GM21723 (cell line): ENCODE data around the gene TLCD2.
"Not testable (repeated sequence)": the region's sequence is repeated elsewhere in the genome, so short reads cannot be mapped to it uniquely, and the experiment has no call there.

Experiments used
- ATAC-seq: cut with Tn5 transposase; IDR thresholded peaks from one replicate; pipeline ENCODE4 v1.9.1; 2021; ENCODE audit warnings: mild to moderate bottlenecking, moderate library complexity; ENCODE audit not compliant: unreplicated experiment

Gene TLCD2

DNA sequence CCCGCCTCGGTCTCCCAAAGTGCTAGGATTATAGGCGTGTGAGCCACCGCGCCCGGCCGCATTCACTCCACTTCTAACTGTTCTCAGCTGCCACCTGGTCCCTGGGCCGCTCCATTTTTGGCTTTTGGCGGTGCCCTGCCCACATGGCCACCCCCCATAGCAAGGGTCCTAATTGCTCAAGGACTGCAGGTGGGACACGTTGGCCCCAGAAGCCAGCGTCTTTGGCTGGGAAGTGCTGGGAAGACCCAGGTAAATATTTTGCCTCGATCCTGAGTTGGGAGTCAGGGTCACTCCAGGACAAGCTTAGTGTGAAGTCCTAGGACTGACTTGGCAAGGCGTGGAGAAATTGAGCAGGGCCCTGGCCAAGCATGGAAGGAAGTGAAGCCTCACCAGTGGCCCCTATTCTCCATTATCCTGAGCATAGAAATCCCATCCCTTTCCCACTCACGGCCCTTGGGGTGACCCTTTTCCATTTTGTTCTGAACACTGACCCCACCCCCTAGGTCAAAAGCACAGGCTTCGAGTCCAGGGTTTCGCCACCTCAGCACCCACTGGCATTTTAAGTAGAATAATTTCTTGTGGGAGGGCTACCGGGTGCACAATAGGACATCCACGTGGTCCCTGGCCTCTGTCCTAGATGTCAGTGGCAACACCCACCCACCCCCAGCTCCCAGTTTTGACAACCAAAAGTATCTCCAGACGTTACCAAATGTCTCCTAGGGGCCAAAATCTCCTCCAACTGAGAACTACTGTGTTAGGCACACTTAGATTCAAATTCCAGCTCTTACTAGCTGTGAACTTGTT, 8.4 kb upstream of the TLCD2 start:
- ATAC-seq: no peak

DNA sequence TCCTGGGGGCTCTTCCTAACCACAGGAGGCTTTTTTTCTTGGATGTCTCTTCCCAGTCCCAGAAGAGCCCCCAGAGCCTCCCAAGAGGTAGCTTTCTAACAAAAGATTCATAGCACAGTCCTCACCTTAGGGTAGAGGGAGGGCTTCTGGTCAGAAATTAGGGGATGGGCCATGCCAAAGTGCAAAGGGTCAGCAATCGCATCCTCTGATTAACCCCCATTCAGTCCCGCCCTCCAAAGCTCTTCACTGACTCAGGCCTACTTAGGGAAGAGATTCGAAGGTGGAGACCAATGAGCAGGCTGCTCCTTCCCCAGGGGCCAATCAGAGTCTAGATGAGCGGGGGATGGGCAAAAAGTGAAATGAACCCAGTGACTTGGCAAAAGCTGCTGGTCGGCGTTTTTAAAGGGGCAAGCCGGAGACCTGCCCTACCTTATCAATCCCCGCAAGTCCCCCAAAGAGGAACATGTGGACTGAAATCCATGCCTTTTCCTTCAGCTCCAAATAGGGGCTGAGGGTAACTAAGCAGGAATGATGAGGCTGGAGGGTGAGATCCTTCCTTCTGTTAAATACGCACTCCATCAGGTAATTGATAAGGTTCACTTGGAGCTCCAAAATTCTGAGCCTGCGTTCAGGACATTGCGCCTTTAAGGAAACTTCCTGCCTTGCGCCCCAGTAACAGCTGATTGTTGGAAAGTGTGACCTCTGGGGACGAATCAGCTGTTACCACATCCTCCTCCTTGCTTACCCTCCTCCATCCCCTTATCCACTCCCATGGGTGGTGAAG, 6.9 kb upstream of the TLCD2 start:
- ATAC-seq: peak; percentile 42

DNA sequence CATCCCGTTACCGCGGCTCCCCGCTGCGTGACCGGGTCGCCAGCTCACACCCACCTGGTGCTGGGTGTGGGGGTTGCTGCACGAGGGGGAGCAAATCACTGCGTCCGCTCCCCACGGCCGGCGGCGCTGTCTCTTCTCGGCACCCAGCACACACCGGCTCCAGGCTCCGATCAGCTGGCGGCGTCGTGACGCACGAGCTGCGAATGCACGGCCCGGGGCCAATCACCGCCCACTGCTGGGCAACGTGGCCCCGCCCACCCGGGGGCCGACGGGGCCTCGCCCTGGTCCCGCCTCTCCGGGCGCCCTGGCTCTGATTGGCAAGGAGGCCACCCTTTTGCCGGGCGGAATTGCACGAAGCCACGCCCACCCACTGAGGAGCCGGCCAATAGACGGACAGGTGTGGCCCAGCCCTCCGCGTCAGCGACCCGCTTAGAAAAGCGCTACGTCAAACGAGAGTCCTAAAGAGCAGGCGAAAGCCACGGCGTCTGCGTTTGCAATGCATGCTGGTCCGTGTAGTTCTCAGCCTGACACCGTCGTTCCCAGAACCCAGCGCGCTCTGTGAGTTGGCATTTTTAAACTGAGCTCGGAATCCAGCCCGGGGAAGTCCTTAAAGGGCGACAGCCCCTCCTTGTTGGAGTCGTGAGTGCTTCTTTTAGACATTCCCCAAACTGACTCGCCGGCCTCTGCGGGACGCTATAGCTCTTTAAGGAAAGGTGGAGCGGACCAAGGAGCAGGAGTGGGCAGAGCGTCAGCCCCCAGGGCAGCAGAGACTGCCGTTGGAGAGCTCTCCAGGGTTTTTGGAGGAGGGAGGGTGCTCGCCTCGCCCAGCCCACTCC, 6.1 kb upstream of the TLCD2 start:
- peak; percentile 72 for ATAC-seq

DNA sequence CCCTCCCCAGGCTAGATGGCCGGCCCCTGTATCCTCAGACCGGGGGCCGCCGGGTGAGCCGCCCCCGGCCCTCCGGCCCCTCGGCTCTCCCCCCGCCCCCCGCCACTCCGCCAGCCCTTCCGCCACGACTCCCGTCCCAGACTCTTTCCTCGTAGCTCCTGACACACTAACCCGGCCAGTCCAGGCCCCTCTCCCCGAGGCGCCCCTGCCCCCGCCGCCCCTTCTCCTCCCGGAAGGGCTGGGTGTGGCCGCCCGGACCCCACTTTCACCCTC, 5.6 kb upstream of the TLCD2 start:
- ATAC-seq: no peak

DNA sequence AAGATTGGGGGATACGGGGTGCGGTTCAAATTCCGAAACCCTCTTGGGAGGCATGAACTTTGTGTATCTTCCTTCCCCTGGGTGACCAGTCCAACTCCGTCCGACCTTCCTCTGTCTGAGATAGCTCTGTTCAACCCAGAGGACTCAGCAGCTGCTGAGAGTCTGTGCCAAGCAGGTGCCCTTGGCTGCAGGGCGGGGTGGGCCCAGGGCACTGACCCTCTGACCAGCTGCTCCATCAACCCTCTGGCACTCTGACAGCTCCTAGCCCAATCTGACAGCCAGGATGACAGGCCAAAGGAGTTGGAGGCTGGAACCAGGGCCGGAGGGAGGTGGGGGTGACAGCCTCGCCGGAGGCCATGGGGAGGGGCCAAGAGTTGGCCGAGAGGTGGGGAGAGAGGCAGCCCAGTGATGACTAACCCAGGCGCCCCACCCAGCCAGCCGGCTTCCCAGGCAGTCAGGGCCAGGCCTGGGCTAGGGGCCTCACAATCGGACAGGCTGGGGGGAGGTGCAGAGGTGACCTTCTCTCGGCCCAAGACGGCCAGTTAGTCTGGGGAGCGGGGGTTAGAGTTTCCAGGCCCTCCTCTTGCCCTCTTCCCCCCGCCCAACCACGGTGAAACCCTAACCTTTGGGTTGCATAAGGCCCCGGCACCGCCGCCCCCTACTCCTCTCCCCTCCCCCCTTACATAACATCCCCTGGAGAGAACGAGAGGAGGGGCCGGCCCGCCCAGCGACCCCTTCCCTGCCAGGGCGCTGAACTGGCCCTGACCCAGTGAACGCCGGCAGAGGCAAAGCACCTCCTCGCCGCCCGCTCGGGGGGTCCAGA, 5.0 kb upstream of the TLCD2 start:
- ATAC-seq: no peak

DNA sequence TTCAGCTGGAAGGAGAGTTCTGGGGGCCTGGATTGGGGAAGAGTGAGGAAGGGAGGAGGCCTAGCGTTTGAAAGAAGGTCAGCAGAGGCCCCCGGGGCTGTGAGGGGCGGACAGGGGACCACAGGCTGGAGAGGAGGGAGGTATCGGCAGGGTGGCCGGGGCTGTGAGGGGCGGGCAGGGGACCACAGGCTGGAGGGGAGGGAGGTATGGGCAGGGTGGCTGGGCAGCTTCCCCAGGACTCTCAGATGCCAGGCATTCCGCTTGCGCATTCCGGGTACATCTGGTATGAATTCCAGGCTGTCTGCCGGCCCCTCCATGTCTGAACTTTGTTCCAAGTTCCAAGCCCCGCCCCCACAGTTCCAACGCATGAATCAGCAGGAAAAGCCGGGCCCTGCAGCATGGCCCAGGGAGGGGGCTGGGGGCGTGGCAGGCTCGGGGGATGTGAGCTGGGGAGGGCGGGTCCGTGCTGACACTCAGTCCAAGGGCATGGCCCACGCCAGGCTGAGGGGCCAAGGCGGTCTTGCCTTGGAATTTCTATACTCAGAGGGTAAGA, 4.3 kb upstream of the TLCD2 start:
- ATAC-seq: no peak

DNA sequence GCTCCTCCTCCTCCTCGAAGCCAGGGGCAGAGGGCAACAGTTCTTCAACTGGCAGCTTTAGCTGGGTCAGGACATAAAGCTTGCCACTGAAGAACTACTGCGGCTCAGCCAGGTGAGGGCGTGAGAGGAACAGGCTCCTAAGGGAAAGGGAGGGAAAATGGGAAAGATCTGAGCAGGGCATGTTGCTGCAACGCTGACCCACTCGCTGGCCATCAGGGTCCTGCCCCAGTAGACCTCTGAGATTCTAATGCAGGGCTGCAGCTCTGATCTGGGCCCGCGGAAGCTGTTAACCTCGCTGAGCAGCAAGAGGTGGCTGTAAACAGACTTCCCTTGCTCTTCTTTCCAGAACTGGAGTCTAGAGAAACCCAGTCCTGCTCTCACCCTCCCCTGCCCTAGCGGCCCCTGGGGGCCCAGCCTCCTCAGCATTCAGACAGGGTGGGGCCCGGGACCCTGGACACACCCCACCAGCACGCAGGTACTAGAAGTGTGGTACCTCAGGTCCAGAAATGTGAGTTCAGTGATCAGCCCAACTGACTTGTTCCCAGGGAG, 3.8 kb upstream of the TLCD2 start:
- ATAC-seq: no peak

DNA sequence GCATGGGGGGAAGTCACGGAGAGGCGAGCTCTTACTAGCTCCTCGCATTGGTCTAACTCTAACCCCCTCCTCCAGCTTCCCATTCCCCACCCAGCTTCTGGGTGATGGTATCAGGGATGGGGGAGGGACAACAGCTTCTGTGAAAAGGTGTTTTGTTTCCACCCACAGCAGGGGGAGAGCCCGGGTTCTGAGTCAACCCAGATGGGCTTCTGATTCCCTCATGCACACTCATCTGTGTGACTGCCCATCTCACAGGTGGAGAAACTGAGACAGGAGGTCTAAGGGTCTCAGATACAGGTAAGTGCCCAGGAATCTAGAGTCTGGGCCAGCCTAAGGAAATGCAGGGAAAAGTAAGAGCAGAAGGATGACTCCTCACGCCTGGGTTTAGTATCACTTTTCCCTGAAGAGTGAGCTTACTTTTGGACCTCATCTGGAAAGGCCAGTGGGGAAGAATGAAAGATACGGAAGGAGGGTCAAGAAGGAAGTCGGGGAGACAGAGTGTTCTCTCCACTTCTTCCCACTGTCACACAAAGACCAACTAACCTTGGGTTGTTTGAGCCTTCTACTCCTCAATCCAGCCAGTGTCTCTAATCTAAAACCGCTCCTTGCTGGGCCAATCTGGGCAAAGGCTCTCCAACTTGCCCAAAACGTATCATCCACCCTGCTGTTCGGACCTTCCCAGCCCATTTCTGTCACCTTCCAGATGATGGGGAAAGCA, 3.1 kb upstream of the TLCD2 start:
- no peak for ATAC-seq

DNA sequence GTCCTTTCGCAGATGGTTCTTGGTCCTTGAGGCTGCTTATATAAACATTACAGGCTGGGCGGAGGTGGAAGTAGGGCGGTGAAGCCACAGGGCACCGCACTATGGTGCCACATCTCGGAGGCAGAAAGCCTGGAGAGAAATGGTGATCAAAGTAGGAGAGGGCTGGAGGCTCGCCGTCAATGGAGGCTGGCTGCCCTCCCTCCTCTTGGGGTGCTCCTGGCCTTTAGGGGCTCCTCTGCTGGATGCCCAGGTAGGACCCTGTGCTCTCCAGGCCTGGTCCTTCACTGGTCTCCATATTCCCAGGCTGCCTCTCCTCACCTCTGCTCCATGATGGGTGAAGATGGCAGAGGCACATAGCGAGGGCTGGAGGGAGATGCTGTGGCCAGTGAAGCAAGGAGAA, 2.1 kb upstream of the TLCD2 start:
- ATAC-seq: no peak

DNA sequence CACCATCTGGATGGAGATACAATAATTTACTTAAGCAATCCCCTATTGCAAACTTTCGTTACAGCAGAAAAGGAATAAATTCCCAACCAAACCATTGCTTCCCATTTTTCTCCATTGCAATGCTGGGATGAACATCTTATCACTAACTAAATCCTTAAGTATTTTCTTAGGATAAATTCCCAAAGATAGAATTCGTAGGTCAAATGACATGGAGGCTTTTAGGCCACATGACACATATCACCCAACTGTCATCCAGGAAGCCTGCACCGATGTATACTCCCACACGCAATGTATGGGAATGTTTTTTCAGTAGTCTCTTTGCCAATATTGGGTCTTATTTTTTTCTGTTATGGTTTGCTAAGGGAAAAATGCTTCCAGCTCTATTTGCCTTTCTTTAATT, 1.6 kb upstream of the TLCD2 start:
- ATAC-seq: no peak

DNA sequence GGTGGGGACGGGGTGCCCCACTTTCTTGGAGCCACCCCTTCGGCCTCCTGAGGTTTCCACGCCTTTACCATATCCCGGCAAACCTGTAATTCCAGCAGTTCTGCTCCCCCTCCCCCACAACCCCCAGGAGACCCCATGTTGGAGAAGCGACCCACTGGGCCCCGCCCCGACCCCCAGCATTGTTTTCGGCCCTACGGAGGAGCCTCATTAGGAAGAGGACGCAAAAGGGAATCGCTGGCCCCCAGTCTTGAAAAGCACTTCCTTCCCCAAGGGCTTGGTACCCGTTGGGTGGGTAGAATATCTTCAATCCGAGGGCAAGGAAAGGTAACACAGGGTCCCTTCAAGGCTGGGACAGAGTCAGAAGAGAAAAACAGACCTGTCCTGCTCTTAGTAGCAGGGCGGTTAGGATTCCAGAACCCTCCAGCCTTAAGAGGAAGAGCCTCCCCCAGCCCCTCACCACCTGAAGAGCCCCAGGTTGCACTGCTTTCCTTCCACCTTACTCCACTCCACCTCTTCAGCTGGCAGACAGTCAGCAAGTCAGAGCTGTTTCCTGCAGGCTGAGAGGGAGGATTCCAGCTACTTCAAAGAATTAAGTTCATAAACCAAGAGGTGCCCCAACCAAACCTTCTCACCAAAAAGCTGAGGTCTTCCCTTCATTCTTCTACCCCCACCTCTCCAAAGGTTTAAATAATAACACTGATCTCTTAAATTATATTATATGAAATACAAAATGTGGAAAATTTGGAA, 803 bp upstream of the TLCD2 start:
- no peak for ATAC-seq

DNA sequence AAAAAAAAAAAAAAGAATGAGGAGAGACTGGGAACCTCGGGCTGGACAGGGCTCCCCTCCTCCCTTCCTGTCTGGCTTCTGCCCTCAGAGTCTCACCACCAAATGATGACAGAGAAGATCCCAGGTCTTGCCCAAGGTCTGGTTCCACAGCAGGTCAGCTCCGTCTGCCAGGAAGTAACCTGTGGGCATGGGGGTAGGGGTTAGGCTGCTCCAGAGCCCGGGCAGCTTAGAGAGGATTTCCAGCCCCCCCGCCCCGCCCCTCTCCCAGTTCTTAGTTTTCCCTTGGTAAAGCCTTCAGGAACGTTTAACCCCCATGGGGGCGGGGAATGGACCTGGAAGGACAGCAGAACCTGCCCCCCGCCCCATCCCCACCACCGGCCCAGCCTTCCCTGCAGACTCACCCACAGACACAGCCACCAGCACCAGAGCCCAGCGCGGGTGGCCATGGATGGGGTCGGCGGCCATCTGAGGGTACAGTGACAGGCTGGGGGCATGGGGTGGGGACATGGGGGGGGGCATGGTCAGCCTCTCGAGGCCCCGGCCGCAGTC, 700 bp downstream of the TLCD2 start:
- ATAC-seq: no peak

DNA sequence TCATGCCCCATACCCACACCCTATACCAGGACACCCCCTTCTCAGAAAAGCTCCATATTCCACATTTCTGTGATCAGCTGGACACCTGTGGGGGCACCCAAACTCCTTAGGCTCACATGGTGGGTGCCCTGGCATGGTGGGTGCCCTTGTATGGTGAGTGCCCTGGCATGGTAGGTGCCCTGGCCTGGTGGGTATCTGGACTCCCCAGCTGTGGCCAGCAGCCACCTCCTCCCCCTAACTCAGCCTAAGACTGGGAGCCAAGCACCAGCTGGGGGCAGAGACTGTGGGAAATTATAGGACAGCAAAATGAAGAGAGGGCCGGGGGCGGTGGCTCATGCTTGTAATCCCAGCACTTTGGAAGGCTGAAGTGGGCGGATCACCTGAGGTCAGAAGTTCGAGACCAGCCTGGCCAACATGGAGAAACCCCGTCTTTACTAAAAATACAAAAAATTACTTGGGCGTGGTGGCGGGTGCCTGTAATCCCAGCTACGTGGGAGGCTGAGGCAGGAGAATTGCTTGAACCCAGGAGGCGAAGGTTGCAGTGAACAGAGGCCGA, 1.3 kb downstream of the TLCD2 start:
- not testable (repeated sequence) for ATAC-seq

DNA sequence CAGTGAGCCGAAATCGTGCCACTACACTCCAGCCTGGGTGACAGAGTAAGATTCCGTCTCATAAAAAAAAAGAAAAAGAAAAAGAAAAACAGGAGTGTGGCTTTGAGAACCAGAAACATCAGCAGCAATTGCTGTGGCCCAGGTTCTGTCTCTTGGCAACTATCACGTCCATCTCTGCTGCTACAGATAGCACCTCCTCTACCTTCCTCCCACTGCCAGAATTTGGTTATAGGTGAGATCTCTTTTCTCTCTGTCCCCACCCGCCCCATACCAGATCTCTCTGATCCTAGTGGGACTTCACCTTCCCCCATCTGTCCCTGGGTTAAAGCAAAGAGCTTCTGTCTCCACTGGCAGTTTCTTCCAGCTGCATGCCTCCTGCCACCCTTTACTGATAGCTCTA, 3.1 kb downstream of the TLCD2 start:
- no peak for ATAC-seq

DNA sequence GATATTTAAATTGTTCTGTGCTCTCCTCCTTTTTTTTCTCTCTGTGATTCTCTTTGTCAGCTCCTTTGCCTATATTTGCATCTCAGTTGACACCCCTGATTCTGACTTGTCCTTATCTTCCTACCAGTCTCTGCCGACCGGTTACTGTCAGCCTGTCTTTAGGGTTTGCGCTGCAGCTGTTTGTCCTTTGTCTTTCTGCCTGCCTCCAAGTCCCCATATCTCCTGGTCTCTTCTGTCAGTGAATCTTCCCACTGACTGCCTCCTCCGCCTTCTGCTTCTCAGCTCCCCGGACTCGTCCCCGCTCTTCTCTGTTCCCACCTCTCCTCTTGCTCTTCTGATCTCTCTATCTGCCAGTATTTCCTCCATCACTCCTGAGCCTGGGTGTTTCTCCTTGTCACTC, 5.2 kb downstream of the TLCD2 start:
- ATAC-seq: no peak

DNA sequence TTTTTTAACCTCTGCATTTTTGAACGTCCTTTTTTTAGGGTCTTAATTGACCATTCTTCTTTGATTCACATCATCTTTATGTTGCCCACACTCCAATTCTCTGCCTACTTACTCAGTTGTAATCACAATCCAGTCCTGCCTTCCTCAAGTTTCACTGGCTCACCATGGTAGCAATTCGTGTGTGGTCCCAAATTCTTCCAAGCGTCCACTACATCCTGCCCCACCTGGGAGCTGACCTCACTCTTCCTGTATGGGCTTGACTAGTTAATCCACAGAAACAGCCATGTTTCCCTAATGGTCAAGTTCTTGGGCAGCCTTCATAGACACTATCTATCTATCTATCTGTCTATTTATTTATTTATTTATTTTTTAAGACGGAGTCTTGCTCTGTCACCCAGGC, 7.1 kb downstream of the TLCD2 start:
- no peak for ATAC-seq

DNA sequence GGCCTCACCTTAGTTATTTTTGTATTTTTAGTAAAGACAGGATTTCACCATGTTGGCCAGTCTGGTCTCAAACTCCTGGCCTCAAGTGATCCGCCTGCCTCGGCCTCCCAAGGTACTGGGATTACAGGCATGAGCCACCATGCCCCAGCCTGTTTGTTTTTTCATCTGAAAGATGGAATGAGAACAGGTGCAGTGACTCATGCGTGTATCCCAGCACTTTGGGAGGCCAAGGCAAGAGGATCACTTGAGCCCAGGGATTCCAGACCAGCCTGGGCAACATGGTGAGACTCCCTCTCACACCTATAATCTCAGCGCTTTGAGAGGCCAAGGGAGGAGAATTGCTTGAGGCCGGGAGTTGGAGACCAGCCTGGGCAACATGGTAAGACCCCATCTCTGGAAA, 10.3 kb downstream of the TLCD2 start:
- not testable (repeated sequence) for ATAC-seq

DNA sequence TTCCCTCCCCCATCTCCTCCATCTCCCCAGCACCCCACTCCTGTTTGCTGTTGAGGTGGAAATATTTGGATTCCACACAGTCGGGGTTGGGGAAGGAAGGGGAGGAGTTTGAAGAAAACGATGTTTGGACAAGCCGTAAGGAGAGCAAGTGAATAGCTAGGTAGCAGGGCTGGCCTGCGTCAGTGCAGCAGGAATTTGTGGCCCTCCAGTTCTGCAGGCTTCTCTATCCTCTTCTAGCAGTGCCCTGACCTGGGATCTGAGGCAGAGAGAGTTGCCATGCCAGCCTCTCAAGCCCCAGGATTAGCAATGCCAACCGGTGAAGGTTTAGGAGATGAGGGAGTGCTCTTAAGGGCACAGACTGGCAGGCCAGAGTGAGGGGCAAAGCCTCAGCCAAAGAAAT, 12.5 kb downstream of the TLCD2 start:
- no peak for ATAC-seq
